Ureter (tissue), 1 donor: ENCODE results near the gene ANKRD40. TPM values are rescaled to one million over a fixed set of nuclear protein-coding genes. Genes with fewer than 3 reads are reported as not detected.
A peak's percentile ranks its signal among the peaks of the same experiment; 100 is the strongest.

Experiments
- DNase-seq: peaks from one replicate; pipeline ENCODE4 v3.0.0-alpha.2; 2020; ENCODE audit warnings: low spot score
- total RNA-seq: library from RNA; stranded (reverse); gene quantifications from one replicate; pipeline ENCODE4 v1.2.4, GENCODE V29; 2023
- donor health status: DM: yes; HTN: yes; CAD: no.

The ANKRD40 gene
- total RNA-seq, 1 donor from 2014 or later = 42.5 TPM

DNA sequence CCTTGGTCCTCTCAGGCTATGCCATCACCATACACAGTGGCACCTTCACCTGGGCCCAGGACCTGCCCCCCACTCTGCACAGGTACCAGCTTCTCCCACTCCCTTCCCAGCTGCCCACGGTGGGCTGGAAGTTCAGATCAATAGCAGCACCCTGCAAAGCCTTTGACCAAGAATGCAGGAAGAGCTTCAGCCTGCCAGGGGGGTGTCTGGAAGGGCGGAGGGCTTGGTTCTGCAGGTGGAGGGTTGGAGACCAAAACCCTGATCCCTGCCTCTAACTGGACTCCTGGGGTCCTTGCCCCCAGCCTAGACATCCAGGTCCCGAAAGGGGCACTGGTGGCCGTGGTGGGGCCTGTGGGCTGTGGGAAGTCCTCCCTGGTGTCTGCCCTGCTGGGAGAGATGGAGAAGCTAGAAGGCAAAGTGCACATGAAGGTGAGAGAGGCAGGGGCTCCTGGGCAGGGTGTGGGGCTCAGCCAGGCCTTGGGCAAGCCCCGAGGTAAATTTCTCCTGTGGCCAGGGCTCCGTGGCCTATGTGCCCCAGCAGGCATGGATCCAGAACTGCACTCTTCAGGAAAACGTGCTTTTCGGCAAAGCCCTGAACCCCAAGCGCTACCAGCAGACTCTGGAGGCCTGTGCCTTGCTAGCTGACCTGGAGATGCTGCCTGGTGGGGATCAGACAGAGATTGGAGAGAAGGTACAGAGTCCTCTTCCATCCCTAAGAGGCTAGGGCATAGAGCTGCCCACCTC is 38.7 kb downstream of the ANKRD40 start:
- DNase-seq = no peak

- DNase-seq = no peak
These were observed 39.5 kb downstream of the ANKRD40 start for GRCh38 chr17:50668025-50668837.

GRCh38 chr17:50667259-50668024 is 40.3 kb downstream of the ANKRD40 start:
- no peak for DNase-seq

GRCh38 chr17:50666316-50666715 is 41.4 kb downstream of the ANKRD40 start:
- no peak for DNase-seq

DNA sequence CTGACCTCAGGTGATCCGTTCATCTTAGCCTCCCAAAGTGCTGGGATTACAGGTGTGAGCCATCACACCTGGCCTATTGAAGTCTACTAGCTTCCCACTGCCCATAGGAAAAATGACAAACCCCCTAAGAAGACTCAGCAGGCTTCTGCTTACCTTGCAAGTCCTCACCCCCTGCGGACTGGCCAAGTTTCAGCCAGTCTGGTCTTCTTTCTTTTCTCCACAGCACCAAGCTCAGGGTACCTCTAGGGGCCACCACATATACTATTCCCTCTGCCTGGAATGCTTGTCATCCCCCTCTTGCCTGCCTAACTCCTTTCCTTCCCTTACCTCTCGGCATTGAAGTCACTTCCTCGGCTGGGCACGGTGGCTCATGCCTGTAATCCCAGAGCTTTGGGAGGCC is 41.9 kb downstream of the ANKRD40 start:
- no peak for DNase-seq

- no peak for DNase-seq
These were observed 42.8 kb downstream of the ANKRD40 start for GRCh38 chr17:50664788-50665458.

- no peak for DNase-seq
These were observed 43.8 kb downstream of the ANKRD40 start for GRCh38 chr17:50663812-50664374.

DNA sequence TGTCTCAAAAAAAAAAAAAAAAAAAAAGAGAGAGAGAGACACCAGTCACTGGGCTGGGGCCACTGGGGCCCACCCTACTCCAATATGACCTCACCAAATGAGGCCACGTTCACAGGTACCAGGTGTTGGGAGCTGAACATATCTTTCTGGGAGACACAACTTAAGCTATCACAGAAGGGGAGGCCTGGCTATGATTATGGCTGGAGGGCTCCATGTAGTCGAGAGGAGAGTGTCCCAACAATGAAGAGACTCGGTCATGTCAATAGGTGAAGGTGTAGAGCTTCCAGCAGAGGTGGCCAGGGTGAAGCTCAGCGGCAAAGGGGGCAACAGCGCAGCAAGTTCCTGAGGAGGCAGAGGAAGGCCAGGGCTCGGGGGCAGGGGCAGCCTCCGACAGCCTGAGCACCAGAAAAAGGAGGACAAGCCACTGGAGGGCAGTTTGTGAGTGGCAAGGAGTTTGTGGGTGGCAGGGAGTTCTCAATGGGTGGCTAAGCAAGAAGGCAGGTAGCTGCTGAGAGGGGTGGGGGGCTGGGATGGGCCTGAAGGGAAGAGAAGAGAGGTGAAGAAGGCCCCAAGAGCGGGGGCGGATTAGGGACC is 45.0 kb downstream of the ANKRD40 start:
- DNase-seq = no peak

- DNase-seq = peak; percentile 74
These were observed 45.8 kb downstream of the ANKRD40 start for GRCh38 chr17:50661795-50662391.

- no peak for DNase-seq
These were observed 46.4 kb downstream of the ANKRD40 start for GRCh38 chr17:50661348-50661747.

DNA sequence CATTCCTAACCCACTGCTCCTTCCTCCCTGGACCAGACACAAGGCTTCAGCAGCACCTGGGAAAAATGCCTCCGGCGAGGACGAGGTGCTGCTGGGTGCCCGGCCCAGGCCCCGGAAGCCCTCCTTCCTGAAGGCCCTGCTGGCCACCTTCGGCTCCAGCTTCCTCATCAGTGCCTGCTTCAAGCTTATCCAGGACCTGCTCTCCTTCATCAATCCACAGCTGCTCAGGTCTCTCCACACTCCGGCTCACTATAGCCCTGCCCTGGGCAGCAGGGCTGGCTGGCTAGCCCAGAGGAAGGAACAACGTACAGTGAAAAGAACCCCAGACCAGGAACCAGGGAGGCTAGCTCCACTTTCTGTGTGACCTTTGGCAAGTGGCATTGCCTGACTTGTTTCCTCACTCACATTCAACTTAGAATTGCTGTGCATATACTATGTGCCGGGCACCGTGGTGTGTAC is 46.8 kb downstream of the ANKRD40 start:
- no peak for DNase-seq

- DNase-seq = no peak
These were observed 47.5 kb downstream of the ANKRD40 start for GRCh38 chr17:50660042-50660886.

- no peak for DNase-seq
These were observed 48.5 kb downstream of the ANKRD40 start for GRCh38 chr17:50659179-50659578.

DNA sequence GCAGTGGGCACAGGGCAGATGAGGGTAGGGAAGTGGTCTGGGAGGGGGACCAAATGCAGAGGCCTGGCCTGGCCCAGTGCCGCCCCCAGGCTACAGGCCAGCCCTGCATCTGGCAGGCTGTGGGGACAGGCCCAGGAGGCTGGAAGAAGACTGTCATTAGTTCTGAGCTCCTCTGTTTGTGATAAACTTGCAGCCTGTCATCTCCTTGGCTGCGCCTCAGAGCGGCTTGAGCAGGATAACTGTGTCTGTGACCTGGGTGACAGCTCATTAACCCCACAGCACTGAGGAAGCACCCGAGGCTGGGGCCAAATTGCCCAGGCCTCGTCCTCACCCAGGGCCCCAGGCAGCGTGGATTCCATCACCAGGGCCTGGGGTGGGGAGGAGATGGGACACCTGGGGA is 49.1 kb downstream of the ANKRD40 start:
- no peak for DNase-seq

DNA sequence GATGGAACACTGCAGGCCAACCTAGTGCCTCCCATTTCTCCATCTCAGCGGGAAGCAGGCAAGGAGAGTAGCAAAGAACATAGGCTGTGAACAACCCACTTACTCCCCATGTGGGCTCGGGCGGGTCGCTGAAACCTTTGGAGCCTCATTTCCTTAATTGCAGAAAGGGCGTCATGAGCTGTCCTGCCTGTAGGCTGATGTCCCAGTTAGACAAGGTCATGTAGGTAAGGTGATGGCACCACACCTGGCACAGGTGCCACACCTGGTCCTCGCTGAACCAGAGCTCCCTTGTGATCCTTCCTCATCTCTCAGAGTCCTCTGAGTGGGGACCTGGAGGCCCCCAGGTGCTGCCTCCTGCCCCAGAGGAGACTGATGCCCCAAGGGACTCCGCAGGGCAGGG is 50.1 kb downstream of the ANKRD40 start:
- DNase-seq = no peak

DNA sequence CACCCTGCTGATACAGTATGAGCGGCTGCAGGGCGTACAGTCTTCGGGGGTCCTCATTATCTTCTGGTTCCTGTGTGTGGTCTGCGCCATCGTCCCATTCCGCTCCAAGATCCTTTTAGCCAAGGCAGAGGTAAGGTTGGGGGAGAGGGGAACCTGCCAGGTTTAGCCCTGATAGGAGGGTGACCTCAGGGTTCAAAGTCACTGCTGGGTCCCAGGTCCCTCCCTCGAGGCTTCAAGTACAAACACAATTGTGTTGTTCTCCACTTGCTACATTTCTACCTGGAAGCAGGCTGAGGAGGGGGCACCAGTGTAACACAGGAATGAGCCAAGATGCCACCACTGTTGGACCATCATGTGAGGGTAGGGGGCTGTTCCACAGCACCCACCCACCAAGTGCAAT is 50.7 kb downstream of the ANKRD40 start:
- no peak for DNase-seq

DNA sequence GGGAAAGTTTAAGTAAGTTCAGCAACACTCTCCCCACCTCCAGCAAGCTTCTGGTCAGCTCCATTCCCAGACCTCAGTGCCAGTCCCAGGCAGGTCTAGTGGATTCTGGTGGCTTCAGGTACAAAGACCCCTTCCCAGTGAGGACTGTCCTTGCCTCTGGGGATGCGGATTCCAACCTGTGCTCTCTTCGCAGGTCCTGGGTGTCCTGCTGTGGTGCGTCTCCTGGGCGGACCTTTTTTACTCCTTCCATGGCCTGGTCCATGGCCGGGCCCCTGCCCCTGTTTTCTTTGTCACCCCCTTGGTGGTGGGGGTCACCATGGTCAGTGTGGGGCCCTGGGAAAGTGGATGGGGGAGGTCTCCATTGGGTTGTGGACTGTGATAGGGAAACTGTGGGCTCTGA is 51.2 kb downstream of the ANKRD40 start:
- no peak for DNase-seq

GRCh38 chr17:50653738-50654137 is 54.0 kb downstream of the ANKRD40 start:
- no peak for DNase-seq

DNA sequence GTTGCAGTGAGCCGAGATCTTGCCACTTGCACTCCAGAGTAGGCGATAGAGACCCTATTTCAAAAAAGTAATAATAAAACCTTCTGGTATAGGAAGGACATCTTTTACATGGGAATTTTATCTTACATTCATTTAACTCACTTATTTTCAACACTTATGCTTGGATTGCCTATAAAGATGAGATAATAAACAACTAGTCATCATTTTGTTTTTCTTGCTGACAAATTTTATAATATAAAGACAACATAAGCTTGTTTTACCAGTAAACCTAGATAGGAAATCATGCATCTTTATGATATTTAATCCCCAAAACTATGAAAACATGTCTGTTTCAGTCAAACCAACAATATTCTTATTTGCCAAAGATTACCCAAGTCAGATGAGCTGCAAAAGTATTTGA is 56.1 kb downstream of the ANKRD40 start:
- no peak for DNase-seq
